SU-DHL-6 (cell line): ENCODE data around the gene NCOA3.

Experiments
- H2AFZ ChIP-seq: fragments of 200-600 bp; sonication (generic); 2 replicates; pipeline ENCODE4 v1.6.1; 2014; ENCODE audit warnings: low read depth, mild to moderate bottlenecking, moderate library complexity, mixed read lengths, antibody characterized with exemption, low read length; ENCODE audit not compliant: severe bottlenecking
- H3F3A ChIP-seq: fragments of 200-600 bp; shearing (Covaris generic); 2 replicates; pipeline ENCODE4 v1.6.0; 2016; ENCODE audit warnings: antibody characterized with exemption, mild to moderate bottlenecking; ENCODE audit not compliant: insufficient read depth
- H3K27ac ChIP-seq: fragments of 200-600 bp; sonication (generic); 2 replicates; pipeline ENCODE4 v1.5.1; 2016; ENCODE audit warnings: low read depth, mild to moderate bottlenecking, low read length, moderate library complexity, mixed read lengths
- H3K27me3 ChIP-seq: fragments of 200-600 bp; sonication (generic), shearing (Covaris generic); 2 replicates; pipeline ENCODE4 v1.6.0; 2014; ENCODE audit warnings: mild to moderate bottlenecking, low read length
- H3K36me3 ChIP-seq: fragments of 200-600 bp; sonication (generic); 2 replicates; pipeline ENCODE4 v1.6.1; 2014; ENCODE audit warnings: mild to moderate bottlenecking, low read length, mixed read lengths
- H3K4me2 ChIP-seq: fragments of 300-600, 200-600 bp; shearing (Covaris generic), sonication (generic); 2 replicates; pipeline ENCODE4 v1.6.0; 2014; ENCODE audit warnings: low read length, low read depth, mild to moderate bottlenecking; ENCODE audit not compliant: poor library complexity, severe bottlenecking
- H3K4me3 ChIP-seq: fragments of 200-600 bp; sonication (generic); 2 replicates; pipeline ENCODE4 v1.5.1; 2014; ENCODE audit warnings: antibody characterized with exemption, low read length, mild to moderate bottlenecking, mixed read lengths; ENCODE audit not compliant: insufficient read depth, poor library complexity, severe bottlenecking
- H3K79me2 ChIP-seq: fragments of 200-600 bp; sonication (generic); 2 replicates; pipeline ENCODE4 v1.6.1; 2014; ENCODE audit warnings: mild to moderate bottlenecking, low read length, moderate library complexity; ENCODE audit not compliant: insufficient read depth
- H3K9ac ChIP-seq: fragments of 200-600 bp; sonication (generic); 2 replicates; pipeline ENCODE4 v1.7.0; 2014; ENCODE audit warnings: mild to moderate bottlenecking, low read length
- H3K9me2 ChIP-seq: fragments of 200-600 bp; sonication (generic); replicated peaks from 2 replicates; pipeline ENCODE4 v1.6.1; 2014; ENCODE audit warnings: low read length; ENCODE audit not compliant: insufficient read depth
- H3K9me3 ChIP-seq: fragments of 200-600 bp; sonication (generic); 2 replicates; pipeline ENCODE4 v1.6.1; 2014; ENCODE audit warnings: low read length, mixed read lengths; ENCODE audit not compliant: insufficient read depth
- H4K20me1 ChIP-seq: fragments of 200-600 bp; sonication (generic); 2 replicates; pipeline ENCODE4 v1.6.1; 2014; ENCODE audit warnings: low read depth, mild to moderate bottlenecking, antibody characterized with exemption, low read length, moderate library complexity, mixed read lengths
- CTCF ChIP-seq: fragments of 200-600 bp; sonication (generic); IDR thresholded peaks from one replicate; pipeline ENCODE4 v1.5.1; 2017; ENCODE audit warnings: antibody characterized with exemption, mild to moderate bottlenecking, low read length, moderate library complexity; ENCODE audit not compliant: insufficient read depth, poor library complexity, severe bottlenecking
- EZH2phosphoT487 ChIP-seq: fragments of 200-600 bp; sonication (generic), shearing (Covaris generic); conservative IDR thresholded peaks from 2 replicates; pipeline ENCODE4 v1.6.1; 2018; ENCODE audit warnings: mild to moderate bottlenecking, antibody characterized with exemption, low read length, moderate library complexity, mixed read lengths

NCOA3 gene

GRCh38 chr20:47531458-47531857 is 29.8 kb downstream of the NCOA3 start:
- H3K9me2 ChIP-seq, result no peaks in the 10 kb centered on the region
- H3K79me2 ChIP-seq, result peaks cover 100% of the 10 kb centered on the region
- no peaks in the 10 kb centered on the region for H3K9me3 ChIP-seq
- H3K27ac ChIP-seq, result peak overlapping the region; percentile 33; the same call in 1 of the 2 replicates
- no peak for TF ChIP-seq CTCF
- TF ChIP-seq EZH2phosphoT487, result no peak
- H3K4me2 ChIP-seq, result peak overlapping the region; percentile 7
- H3K4me3 ChIP-seq, result no peak overlapping the region
- peaks cover 73% of the 10 kb centered on the region for H4K20me1 ChIP-seq
- H3K27me3 ChIP-seq, result no peaks in the 10 kb centered on the region
- peaks cover 79% of the 10 kb centered on the region for H3F3A ChIP-seq
- no peak overlapping the region for H3K9ac ChIP-seq
- H3K36me3 ChIP-seq, result peaks cover 34% of the 10 kb centered on the region
- H2AFZ ChIP-seq, result no peak overlapping the region

GRCh38 chr20:47532002-47532401 is 30.3 kb downstream of the NCOA3 start:
- peaks cover 32% of the 10 kb centered on the region for H3K36me3 ChIP-seq
- TF ChIP-seq CTCF, result no peak
- no peak for TF ChIP-seq EZH2phosphoT487
- H3K9me3 ChIP-seq, result no peaks in the 10 kb centered on the region
- H3K27me3 ChIP-seq, result no peaks in the 10 kb centered on the region
- H3K9ac ChIP-seq, result no peak overlapping the region
- peaks cover 72% of the 10 kb centered on the region for H4K20me1 ChIP-seq
- H3K27ac ChIP-seq, result peak overlapping the region; percentile 33; the same call in 1 of the 2 replicates
- H2AFZ ChIP-seq, result no peak overlapping the region
- no peak overlapping the region for H3K4me3 ChIP-seq
- H3K79me2 ChIP-seq, result peaks cover 100% of the 10 kb centered on the region
- peak overlapping the region; percentile 7 for H3K4me2 ChIP-seq
- peaks cover 75% of the 10 kb centered on the region for H3F3A ChIP-seq
- H3K9me2 ChIP-seq, result no peaks in the 10 kb centered on the region

- Histone ChIP-seq H3K79me2 (peaks cover 100% of the 10 kb centered on the region), H3K36me3 (peaks cover 26% of the 10 kb centered on the region), H4K20me1 (peaks cover 67% of the 10 kb centered on the region), H3K9me2 (no peaks in the 10 kb centered on the region), H3K9ac (no peak overlapping the region), H2AFZ (no peak overlapping the region), H3K4me2 (peak overlapping the region; percentile 7), H3K27me3 (no peaks in the 10 kb centered on the region), H3K27ac (peak overlapping the region; percentile 46), H3F3A (peaks cover 67% of the 10 kb centered on the region), H3K9me3 (no peaks in the 10 kb centered on the region), H3K4me3 (no peak overlapping the region)
- TF ChIP-seq CTCF (no peak), EZH2phosphoT487 (no peak)
Measured at GRCh38 chr20:47533518-47534062, 31.9 kb downstream of the NCOA3 start.
